Nephron (organoid): ENCODE results near the gene TPK1.

ENCODE experiments used
- H3K27ac Mint-ChIP-seq, 3 experiments: 2 replicates each; pipeline ENCODE4 v1.8.0; 2020; ENCODE audit warnings: mixed read lengths in 3 of 3, mild to moderate bottlenecking in 2 of 3, moderate library complexity in 1 of 3
- H3K27me3 Mint-ChIP-seq: 2 replicates; pipeline ENCODE4 v1.8.0; 2021; ENCODE audit warnings: low read depth, mild to moderate bottlenecking, moderate library complexity, mixed read lengths
- H3K36me3 Mint-ChIP-seq: 2 replicates; pipeline ENCODE4 v1.8.0; 2020; ENCODE audit warnings: low read depth, mixed read lengths
- H3K4me1 Mint-ChIP-seq: 2 replicates; pipeline ENCODE4 v1.8.0; 2020; ENCODE audit warnings: mixed read lengths
- H3K4me3 Mint-ChIP-seq, 3 experiments: 2 replicates each; pipeline ENCODE4 v1.8.0; 2020; ENCODE audit warnings: mild to moderate bottlenecking in 3 of 3, mixed read lengths in 3 of 3, moderate library complexity in 2 of 3
- H3K9me3 Mint-ChIP-seq: 2 replicates; pipeline ENCODE4 v1.8.0; 2020; ENCODE audit warnings: mixed read lengths
- CTCF ChIP-seq, 3 experiments: fragments of 200-600 bp; sonication (generic); IDR thresholded peaks; one replicate each; pipeline ENCODE4 v1.5.0; 2021; ENCODE audit warnings: antibody characterized with exemption in 3 of 3; ENCODE audit not compliant: unreplicated experiment in 3 of 3

The TPK1 gene

GRCh38 chr7:144518360-144518759 is 317.5 kb downstream of the TPK1 start:
- Mint-ChIP-seq H3K9me3 (no peaks in the 10 kb centered on the region), H3K27me3 (no peaks in the 10 kb centered on the region), H3K4me3 (no peak overlapping the region), H3K4me1 (peaks cover 58% of the 10 kb centered on the region), H3K27ac (peak overlapping the region in 2 of 3 experiments; percentile 35 to 85), H3K36me3 (no peaks in the 10 kb centered on the region)
- TF ChIP-seq CTCF (IDR thresholded peaks at IDR 0.05; ENCODE audit: unreplicated experiment in 3 of 3): no peak

- TF ChIP-seq CTCF (IDR thresholded peaks at IDR 0.05; ENCODE audit: unreplicated experiment in 3 of 3): no peak
- Mint-ChIP-seq H3K36me3 (no peaks in the 10 kb centered on the region), H3K27ac (peak overlapping the region in 1 of 3 experiments; percentile 69), H3K27me3 (no peaks in the 10 kb centered on the region), H3K4me3 (no peak overlapping the region), H3K4me1 (peaks cover 58% of the 10 kb centered on the region), H3K9me3 (no peaks in the 10 kb centered on the region)
These were observed 318.1 kb downstream of the TPK1 start for GRCh38 chr7:144517749-144518148.

- peaks cover 58% of the 10 kb centered on the region for H3K4me1 Mint-ChIP-seq
- TF ChIP-seq CTCF (IDR thresholded peaks at IDR 0.05; ENCODE audit: unreplicated experiment in 3 of 3): no peak
- peak overlapping the region in 1 of 3 experiments; percentile 69 for H3K27ac Mint-ChIP-seq
- no peak overlapping the region for H3K4me3 Mint-ChIP-seq
- H3K36me3 Mint-ChIP-seq: no peaks in the 10 kb centered on the region
- no peaks in the 10 kb centered on the region for H3K9me3 Mint-ChIP-seq
- H3K27me3 Mint-ChIP-seq: no peaks in the 10 kb centered on the region
These were observed 318.9 kb downstream of the TPK1 start for GRCh38 chr7:144516729-144517525.

- peaks cover 37% of the 10 kb centered on the region for H3K4me1 Mint-ChIP-seq
- no peaks in the 10 kb centered on the region for H3K9me3 Mint-ChIP-seq
- no peaks in the 10 kb centered on the region for H3K36me3 Mint-ChIP-seq
- H3K4me3 Mint-ChIP-seq: no peak overlapping the region
- no peak overlapping the region for H3K27ac Mint-ChIP-seq
- no peaks in the 10 kb centered on the region for H3K27me3 Mint-ChIP-seq
- TF ChIP-seq CTCF (IDR thresholded peaks at IDR 0.05; ENCODE audit: unreplicated experiment in 3 of 3): peak; percentile 59 to 70 (median 65)
These were observed 322.5 kb downstream of the TPK1 start for GRCh38 chr7:144513334-144513733.

- no peaks in the 10 kb centered on the region for H3K9me3 Mint-ChIP-seq
- TF ChIP-seq CTCF (IDR thresholded peaks at IDR 0.05; ENCODE audit: unreplicated experiment in 3 of 3): no peak
These were observed 325.2 kb downstream of the TPK1 start for GRCh38 chr7:144510621-144511020.

GRCh38 chr7:144508702-144509101 is 327.2 kb downstream of the TPK1 start:
- TF ChIP-seq CTCF (IDR thresholded peaks at IDR 0.05; ENCODE audit: unreplicated experiment in 3 of 3): no peak
- Mint-ChIP-seq H3K36me3 (no peaks in the 10 kb centered on the region), H3K27ac (no peak overlapping the region), H3K27me3 (no peaks in the 10 kb centered on the region), H3K4me3 (no peak overlapping the region), H3K9me3 (no peaks in the 10 kb centered on the region), H3K4me1 (peaks cover 4% of the 10 kb centered on the region)

More at GRCh38 chr7:144510621-144511020, 325.2 kb downstream of the TPK1 start:
- H3K27me3 Mint-ChIP-seq: no peaks in the 10 kb centered on the region
- H3K4me3 Mint-ChIP-seq: no peak overlapping the region
- no peak overlapping the region for H3K27ac Mint-ChIP-seq
- H3K4me1 Mint-ChIP-seq: peaks cover 14% of the 10 kb centered on the region
- no peaks in the 10 kb centered on the region for H3K36me3 Mint-ChIP-seq
